IMR-90 (cell line): ENCODE data around the gene TPSD1. TPM values are rescaled to one million over a fixed set of nuclear protein-coding genes. Genes with fewer than 3 reads are reported as not detected.

ENCODE experiments used
- ATAC-seq: fragments of 200-7000 bp; cut with Tn5 transposase; 2 replicates; pipeline ENCODE4 v1.9.1; 2020; ENCODE audit warnings: low read depth, mild to moderate bottlenecking, moderate library complexity
- BruUV-seq: library from RNA; stranded (reverse); fragments of 400-500 nt; replicated peaks from 2 replicates; lab custom pipeline; 2021; lab: Mats Ljungman, UMichigan
- CTCF ChIA-PET: fragments of 300-600 bp; formaldehyde crosslinking; extraction: SDS; loops from one replicate; lab custom pipeline; 2021; ENCODE audit warnings: antibody characterized with exemption; lab: Yijun Ruan, JAX
- POLR2A ChIA-PET: fragments of 300-600 bp; sonication (Branson Sonifier 250); formaldehyde crosslinking; loops from one replicate; lab custom pipeline; 2022; ENCODE audit warnings: antibody characterized with exemption; ENCODE audit not compliant: unreplicated experiment; lab: Charles Lee
- DNase-seq: peaks from one replicate; pipeline ENCODE4 v3.0.0; 2013
- H2AFZ ChIP-seq: replicated peaks from 2 replicates; pipeline ENCODE3; 2013; ENCODE audit warnings: low read length, mild to moderate bottlenecking; ENCODE audit not compliant: poor library complexity
- H2AK5ac ChIP-seq: 2 replicates; pipeline ENCODE4 v1.6.1; 2013; ENCODE audit warnings: low read depth, low read length, inconsistent platforms
- H2AK9ac ChIP-seq: replicated peaks from 2 replicates; pipeline ENCODE3; 2013; ENCODE audit warnings: mild to moderate bottlenecking, low read depth, low read length, moderate library complexity; ENCODE audit not compliant: poor library complexity
- H2BK120ac ChIP-seq: 2 replicates; pipeline ENCODE4 v1.6.1; 2013; ENCODE audit warnings: low read depth, low read length, inconsistent platforms
- H2BK15ac ChIP-seq: 3 replicates; pipeline ENCODE4 v1.6.1; 2013; ENCODE audit warnings: low read depth, low read length, inconsistent platforms
- H2BK20ac ChIP-seq: 2 replicates; pipeline ENCODE4 v1.6.1; 2013; ENCODE audit warnings: low read depth, mild to moderate bottlenecking, inconsistent platforms, low read length, moderate library complexity
- H2BK5ac ChIP-seq: 2 replicates; pipeline ENCODE4 v1.6.1; 2013; ENCODE audit warnings: mild to moderate bottlenecking, low read depth, low read length, inconsistent platforms; ENCODE audit not compliant: poor library complexity, severe bottlenecking
- H3K14ac ChIP-seq: replicated peaks from 2 replicates; pipeline ENCODE4 v1.6.1; 2013; ENCODE audit warnings: low read depth, low read length, inconsistent platforms
- H3K18ac ChIP-seq: 2 replicates; pipeline ENCODE4 v1.6.1; 2013; ENCODE audit warnings: low read depth, low read length, control low read depth
- H3K23ac ChIP-seq: 2 replicates; pipeline ENCODE4 v1.6.1; 2013; ENCODE audit warnings: low read depth, low read length, inconsistent platforms
- H3K27ac ChIP-seq: 2 replicates; pipeline ENCODE4 v1.5.1; 2013; ENCODE audit warnings: mild to moderate bottlenecking, control low read depth, low read length; ENCODE audit not compliant: insufficient read depth
- H3K27me3 ChIP-seq: 2 replicates; pipeline ENCODE4 v1.6.1; 2013; ENCODE audit warnings: low read length; ENCODE audit not compliant: control insufficient read depth, insufficient read depth
- H3K36me3 ChIP-seq: 2 replicates; pipeline ENCODE4 v1.6.1; 2013; ENCODE audit warnings: low read length, mixed read lengths; ENCODE audit not compliant: control insufficient read depth, insufficient read depth
- H3K4ac ChIP-seq: 2 replicates; pipeline ENCODE4 v1.6.1; 2013; ENCODE audit warnings: low read depth, low read length, inconsistent platforms
- H3K4me1 ChIP-seq: 2 replicates; pipeline ENCODE4 v1.6.1; 2013; ENCODE audit warnings: low read length, mixed read lengths; ENCODE audit not compliant: control insufficient read depth, insufficient read depth
- H3K4me2 ChIP-seq: 2 replicates; pipeline ENCODE4 v1.6.1; 2013; ENCODE audit warnings: low read depth, mild to moderate bottlenecking, control low read depth, low read length, moderate library complexity
- H3K4me3 ChIP-seq: 2 replicates; pipeline ENCODE4 v1.5.1; 2013; ENCODE audit warnings: low read depth, mild to moderate bottlenecking, control low read depth, low read length, moderate library complexity; ENCODE audit not compliant: insufficient read depth
- H3K56ac ChIP-seq: 2 replicates; pipeline ENCODE4 v1.6.1; 2013; ENCODE audit warnings: low read length, inconsistent platforms; ENCODE audit not compliant: insufficient read depth; ENCODE audit errors: extremely low read depth
- H3K79me1 ChIP-seq, 2 experiments: 2 replicates each; pipeline ENCODE4 v1.6.1; 2013; ENCODE audit warnings: low read length in 2 of 2, inconsistent platforms in 1 of 2, low read depth in 1 of 2
- H3K9ac ChIP-seq: 2 replicates; pipeline ENCODE4 v1.6.1; 2013; ENCODE audit warnings: low read depth, low read length, control low read depth
- H3K9me1 ChIP-seq: 2 replicates; pipeline ENCODE4 v1.6.1; 2013; ENCODE audit warnings: low read length, inconsistent platforms; ENCODE audit not compliant: insufficient read depth
- H3K9me3 ChIP-seq: 2 replicates; pipeline ENCODE4 v1.6.1; 2013; ENCODE audit warnings: low read length; ENCODE audit not compliant: control insufficient read depth, insufficient read depth
- H4K20me1 ChIP-seq: 2 replicates; pipeline ENCODE4 v1.6.1; 2013; ENCODE audit warnings: low read length, inconsistent platforms; ENCODE audit not compliant: insufficient read depth
- H4K5ac ChIP-seq: 2 replicates; pipeline ENCODE4 v1.6.1; 2013; ENCODE audit warnings: mild to moderate bottlenecking, low read depth, low read length, control low read depth
- H4K8ac ChIP-seq, 2 experiments: 2 replicates each; pipeline ENCODE4 v1.6.1; 2013; ENCODE audit warnings: low read depth in 2 of 2, low read length in 2 of 2, control low read depth in 1 of 2, inconsistent platforms in 1 of 2
- H4K91ac ChIP-seq: 2 replicates; pipeline ENCODE4 v1.6.1; 2013; ENCODE audit warnings: low read depth, low read length, inconsistent platforms; ENCODE audit not compliant: insufficient read depth
- MAZ ChIP-seq: IDR thresholded peaks from 2 replicates; pipeline ENCODE4 v1.6.1; 2012; ENCODE audit warnings: low read depth, mild to moderate bottlenecking, low read length, improper control_type of control experiment, moderate library complexity, borderline replicate concordance
- MXI1 ChIP-seq: IDR thresholded peaks from 2 replicates; pipeline ENCODE4 v1.6.1; 2012; ENCODE audit warnings: low read depth, mild to moderate bottlenecking, low read length, moderate library complexity, borderline replicate concordance
- NFE2L2 ChIP-seq: fragments of 150-350 bp; IDR thresholded peaks from 2 replicates; pipeline ENCODE4 v1.6.1; 2016; ENCODE audit warnings: low read depth, mild to moderate bottlenecking, low read length
- POLR2A ChIP-seq: IDR thresholded peaks from 2 replicates; pipeline ENCODE4 v1.6.1; 2012; ENCODE audit warnings: mild to moderate bottlenecking, low read depth, low read length
- RAD21 ChIP-seq: IDR thresholded peaks from 2 replicates; pipeline ENCODE4 v1.6.1; 2012; ENCODE audit warnings: low read length, improper control_type of control experiment
- RFX5 ChIP-seq: IDR thresholded peaks from 2 replicates; pipeline ENCODE4 v1.8.0; 2012; ENCODE audit warnings: low read depth, mild to moderate bottlenecking, low read length, moderate library complexity
- WGBS, 2 experiments: methylation state at CpG; one replicate each; pipeline versions ENCODE4 v1.1.5 to v1.1.7; 2013; ENCODE audit warnings: missing lambda C conversion rate in 2 of 2; ENCODE audit not compliant: insufficient read length in 1 of 2; ENCODE audit errors: extremely low coverage in 2 of 2; 5-methylcytosine and 5-hydroxymethylcytosine counted together
- dilution Hi-C: fragments of 300-500 bp; cut with HindIII; formaldehyde crosslinking; loops from one replicate; pipeline ENCODE4 v1.14.3; 2018; ENCODE audit warnings: low sequenced_read_pairs; ENCODE audit not compliant: unreplicated experiment
- in situ Hi-C: fragments of 300-500 bp; cut with MboI; formaldehyde crosslinking; loops from 3 replicates; pipeline ENCODE4 v1.14.3; 2019; ENCODE audit warnings: low sequenced_read_pairs, inconsistent platforms, mixed read lengths
- intact Hi-C: fragments of 100-400 bp; cut with micrococcal nuclease; formaldehyde crosslinking; loops from 2 replicates; pipeline ENCODE4 v1.10.0; 2022
- polyA plus RNA-seq, 3 experiments: library from polyadenylated mRNA; depleted of rRNA; stranded (reverse); fragments of >200 nt; gene quantifications; 2 replicates each; pipeline ENCODE4 v1.2.3, GENCODE V29; 2012; ENCODE audit warnings: low replicate concordance in 1 of 3
- total RNA-seq: library from RNA; depleted of rRNA; stranded (reverse); fragments of >200 nt; gene quantifications from 2 replicates; pipeline ENCODE4 v1.2.3, GENCODE V29; 2012

Gene TPSD1
- total and polyA plus RNA-seq, 2 of the 4 experiments (the other 2 are of a cell fraction) = not detected

GRCh38 chr16:1280783-1281182 lies 24.9 kb downstream of the TPSD1 start:
- no TSS peak for BruUV-seq
- dilution Hi-C loops (no loop called here), in situ Hi-C loops (no loop called here), intact Hi-C loops (no loop called here)
- Histone ChIP-seq H4K8ac (no peak overlapping the region), H3K56ac (no peak overlapping the region), H3K4me3 (no peak overlapping the region), H2BK20ac (no peak overlapping the region), H2AK9ac (no peak overlapping the region), H3K9me3 (no peaks in the 10 kb centered on the region), H3K14ac (no peak overlapping the region), H4K20me1 (no peaks in the 10 kb centered on the region), H3K18ac (no peak overlapping the region), H2BK120ac (no peak overlapping the region), H3K27ac (no peak overlapping the region), H3K27me3 (peaks cover 70% of the 10 kb centered on the region), H2BK5ac (no peak overlapping the region), H3K36me3 (no peaks in the 10 kb centered on the region), H3K23ac (no peak overlapping the region), H4K91ac (no peak overlapping the region), H3K4ac (no peak overlapping the region), H2AK5ac (no peak overlapping the region), H3K79me1 (no peaks in the 10 kb centered on the region), H2BK15ac (no peak overlapping the region), H3K9me1 (no peaks in the 10 kb centered on the region), H4K5ac (no peak overlapping the region), H3K4me2 (no peak overlapping the region), H3K9ac (no peak overlapping the region), H2AFZ (no peak overlapping the region), H3K4me1 (no peaks in the 10 kb centered on the region)
- TF ChIP-seq NFE2L2 (no peak), MAZ (no peak), MXI1 (no peak), RFX5 (no peak), POLR2A (no peak), RAD21 (no peak)
- CTCF ChIA-PET = no interaction called here
- POLR2A ChIA-PET = no interaction called here
- ATAC-seq (no peak), DNase-seq (no peak)
- WGBS, 2 experiments = 63% methylated on average over 4 of the region's 8 CpGs; no CpG with 5 or more reads in 1 of the 2 experiments
